Right atrium auricular region (tissue), 2 donors: ENCODE measurements around the gene ARL11. TPM values are rescaled to one million over a fixed set of nuclear protein-coding genes. Genes with fewer than 3 reads are reported as not detected.

Source experiments
- DNase-seq: peaks from one replicate; pipeline ENCODE4 v3.0.0-alpha.2; 2019; ENCODE audit warnings: low spot score
- H3K27ac ChIP-seq, 2 donors: fragments of 200-600 bp; sonication (generic); 1 replicate in 1 of 2; 2 replicates in 1 of 2; pipeline ENCODE4 v1.5.1; 2016 to 2019
- H3K27me3 ChIP-seq, 2 donors: fragments of 200-600 bp; sonication (generic); one replicate each; pipeline versions ENCODE4 v1.5.1 to v1.6.0; 2017 to 2019
- H3K36me3 ChIP-seq: fragments of 200-600 bp; sonication (generic); one replicate; pipeline ENCODE4 v1.5.1; 2016
- H3K4me1 ChIP-seq, 2 donors: fragments of 200-600 bp; sonication (generic); one replicate each; pipeline versions ENCODE4 v1.5.1 to v1.6.0; 2017 to 2019
- H3K4me3 ChIP-seq, 2 donors: fragments of 200-600 bp; sonication (generic); 1 replicate in 1 of 2; 2 replicates in 1 of 2; pipeline ENCODE4 v1.5.1; 2017 to 2019; ENCODE audit warnings: mild to moderate bottlenecking in 1 of 2, moderate library complexity in 1 of 2
- H3K9me3 ChIP-seq, 2 donors: fragments of 200-600 bp; sonication (generic); one replicate each; pipeline ENCODE4 v1.5.1; 2019
- CTCF ChIP-seq, 2 donors: fragments of 200-600 bp; sonication (generic); IDR thresholded peaks; one replicate each; pipeline ENCODE4 v1.5.1; 2019; ENCODE audit warnings: antibody characterized with exemption in 2 of 2
- total RNA-seq, 2 donors: library from RNA; depleted of rRNA; stranded (reverse); fragments of >200 nt; gene quantifications; one replicate each; pipeline ENCODE4 v1.1.0, GENCODE V29; 2016

Gene ARL11
- total RNA-seq, 2 donors from 2014 or later, result 0.19 to 0.63 TPM

- Histone ChIP-seq H3K36me3 (no peaks in the 10 kb centered on the region), H3K4me3 (no peak overlapping the region), H3K27me3 (no peaks in the 10 kb centered on the region), H3K4me1 (no peaks in the 10 kb centered on the region), H3K27ac (no peak overlapping the region), H3K9me3 (no peaks in the 10 kb centered on the region)
- no peak for DNase-seq
- TF ChIP-seq CTCF (IDR thresholded peaks at IDR 0.05), result no peak
Observed at GRCh38 chr13:49638030-49638743, 9.9 kb downstream of the ARL11 start.

GRCh38 chr13:49638744-49639072 is 10.4 kb downstream of the ARL11 start:
- no peak overlapping the region for H3K27ac ChIP-seq
- no peaks in the 10 kb centered on the region for H3K27me3 ChIP-seq
- no peak for TF ChIP-seq CTCF (IDR thresholded peaks at IDR 0.05)
- DNase-seq, result no peak
- H3K4me1 ChIP-seq, result no peaks in the 10 kb centered on the region
- H3K4me3 ChIP-seq, result no peak overlapping the region
- H3K36me3 ChIP-seq, result no peaks in the 10 kb centered on the region
- H3K9me3 ChIP-seq, result no peaks in the 10 kb centered on the region

- Histone ChIP-seq H3K9me3 (no peaks in the 10 kb centered on the region), H3K36me3 (no peaks in the 10 kb centered on the region), H3K27me3 (no peaks in the 10 kb centered on the region), H3K4me1 (no peaks in the 10 kb centered on the region), H3K4me3 (peak overlapping the region in 1 of 2 donors; percentile 25), H3K27ac (no peak overlapping the region)
- DNase-seq, result peak; percentile 73
- TF ChIP-seq CTCF (IDR thresholded peaks at IDR 0.05), result no peak
Observed at GRCh38 chr13:49641801-49642291, 13.5 kb downstream of the ARL11 start.

GRCh38 chr13:49643035-49643646 is 14.8 kb downstream of the ARL11 start:
- TF ChIP-seq CTCF (IDR thresholded peaks at IDR 0.05), result no peak
- H3K27ac ChIP-seq, result peak overlapping the region in 1 of 2 donors; percentile 2
- H3K4me1 ChIP-seq, result no peaks in the 10 kb centered on the region
- no peaks in the 10 kb centered on the region for H3K36me3 ChIP-seq
- no peaks in the 10 kb centered on the region for H3K9me3 ChIP-seq
- H3K27me3 ChIP-seq, result no peaks in the 10 kb centered on the region
- no peak overlapping the region for H3K4me3 ChIP-seq
- DNase-seq, result no peak

GRCh38 chr13:49645451-49645850 is 17.1 kb downstream of the ARL11 start:
- no peak for DNase-seq
- Histone ChIP-seq H3K9me3 (no peaks in the 10 kb centered on the region), H3K4me3 (no peak overlapping the region), H3K27me3 (no peaks in the 10 kb centered on the region), H3K27ac (no peak overlapping the region), H3K36me3 (no peaks in the 10 kb centered on the region), H3K4me1 (no peaks in the 10 kb centered on the region)
- no peak for TF ChIP-seq CTCF (IDR thresholded peaks at IDR 0.05)
